DMS79 (cell line): ENCODE data around the gene PNKP.
A peak's percentile ranks its signal among the peaks of the same experiment; 100 is the strongest.

Experiments
- DNase-seq: peaks from one replicate; lab custom pipeline; 2025; lab: John Stamatoyannopoulos, UW

Gene PNKP

DNA sequence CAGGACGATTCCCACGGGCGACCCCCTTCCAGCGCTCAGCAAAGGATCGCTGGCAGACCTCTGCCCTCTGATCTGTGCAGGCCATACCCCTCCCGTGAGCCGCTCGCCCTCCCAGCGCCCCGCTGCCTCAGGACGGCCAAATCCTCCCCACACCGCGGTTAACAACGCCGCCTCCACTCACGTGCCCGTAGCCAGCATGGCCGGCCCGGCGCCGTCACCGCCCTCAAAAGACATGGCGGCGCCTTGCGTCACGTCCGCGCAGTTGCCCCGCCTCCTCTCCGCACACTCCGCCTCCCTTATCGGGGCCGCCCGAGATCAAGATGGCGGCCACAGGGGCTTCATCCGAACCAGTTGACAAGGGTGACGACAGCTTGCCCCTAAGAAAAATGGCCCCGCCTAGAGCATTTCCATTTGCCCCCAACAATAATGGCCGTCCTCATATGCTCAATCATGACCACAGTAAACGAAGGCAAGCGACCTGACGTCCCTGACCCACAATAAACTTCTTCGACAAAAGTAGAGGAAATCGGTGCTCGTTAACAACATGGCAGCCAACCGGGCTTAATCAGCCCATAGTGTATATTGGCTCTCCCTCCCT, 9.1 kb upstream of the PNKP start:
- peak; percentile 95 for DNase-seq

DNA sequence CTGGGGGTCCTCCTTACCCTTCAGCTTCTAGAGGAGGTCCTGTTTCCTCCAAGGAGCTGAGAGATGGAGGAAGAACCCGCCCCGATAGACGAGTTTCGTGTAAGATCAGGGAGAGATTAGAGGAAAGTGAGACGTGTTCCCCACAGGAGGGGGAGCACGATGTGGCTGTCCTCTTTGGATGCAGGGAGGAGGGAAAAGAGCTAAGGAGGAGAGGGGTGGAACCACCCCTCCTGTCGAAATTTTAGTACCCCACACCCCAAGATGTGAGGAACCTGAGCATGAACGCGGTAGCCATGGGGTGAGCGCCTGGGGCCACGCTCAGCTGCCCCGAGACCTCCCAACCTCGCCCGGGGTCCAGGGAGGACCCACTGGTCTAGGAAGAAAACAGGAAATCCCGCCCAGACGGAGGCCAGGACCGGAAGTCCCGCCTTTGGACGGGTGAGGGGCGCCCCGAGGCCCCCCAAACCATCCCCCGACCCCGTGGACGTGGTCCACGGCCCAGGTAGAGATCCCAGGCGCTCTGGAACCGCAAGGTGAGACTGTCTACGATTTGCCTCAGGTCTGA, 8.6 kb upstream of the PNKP start:
- DNase-seq: no peak

DNA sequence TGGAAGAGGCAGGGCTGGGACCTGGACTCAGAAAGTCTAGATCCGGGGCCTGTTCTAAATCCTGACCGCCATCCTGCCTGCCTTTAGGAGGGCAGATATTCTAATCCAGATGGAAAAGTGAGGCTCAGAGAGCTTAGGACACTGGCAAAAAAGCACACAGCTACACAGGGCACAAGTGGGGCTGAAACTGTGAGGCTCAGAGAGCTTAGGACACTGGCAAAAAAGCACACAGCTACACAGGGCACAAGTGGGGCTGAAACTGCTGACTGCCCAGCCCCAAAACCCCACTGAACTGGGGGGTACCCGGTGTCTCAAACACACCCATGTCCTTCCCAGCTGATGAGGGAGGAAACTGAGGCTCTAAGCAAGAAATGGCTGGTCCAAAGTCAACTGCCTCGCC, 7.8 kb upstream of the PNKP start:
- no peak for DNase-seq

DNA sequence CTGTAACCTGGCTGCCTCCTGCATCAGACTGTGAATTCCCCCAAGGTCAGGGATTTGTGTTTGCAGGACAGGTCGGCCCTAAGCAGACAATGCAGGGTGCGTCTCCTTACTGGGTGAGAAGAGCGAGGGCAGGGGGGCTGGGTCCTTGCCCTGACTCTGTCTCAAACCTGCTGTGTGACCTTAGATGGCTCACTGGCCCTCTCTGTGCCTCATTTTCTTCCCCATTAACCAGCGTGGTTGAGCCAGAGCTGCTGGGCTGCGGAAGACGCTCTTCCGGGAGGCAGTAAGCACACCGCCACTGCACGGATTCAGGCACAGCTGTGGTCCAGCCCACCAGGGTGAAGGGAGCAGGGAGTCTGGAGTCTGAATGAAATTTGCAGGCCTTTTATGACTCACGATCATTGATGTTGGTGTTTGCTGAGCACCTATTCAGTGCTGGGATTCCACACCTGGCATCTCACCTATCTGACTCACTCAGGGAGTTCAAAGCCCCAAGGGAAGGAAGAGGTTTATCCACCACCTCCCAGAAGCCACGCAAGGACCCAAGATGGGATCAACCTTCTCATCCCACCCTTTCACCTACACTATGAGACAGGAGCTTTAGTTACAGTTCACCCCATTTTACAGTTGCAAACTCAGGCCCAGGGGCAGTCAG, 7.3 kb upstream of the PNKP start:
- no peak for DNase-seq

DNA sequence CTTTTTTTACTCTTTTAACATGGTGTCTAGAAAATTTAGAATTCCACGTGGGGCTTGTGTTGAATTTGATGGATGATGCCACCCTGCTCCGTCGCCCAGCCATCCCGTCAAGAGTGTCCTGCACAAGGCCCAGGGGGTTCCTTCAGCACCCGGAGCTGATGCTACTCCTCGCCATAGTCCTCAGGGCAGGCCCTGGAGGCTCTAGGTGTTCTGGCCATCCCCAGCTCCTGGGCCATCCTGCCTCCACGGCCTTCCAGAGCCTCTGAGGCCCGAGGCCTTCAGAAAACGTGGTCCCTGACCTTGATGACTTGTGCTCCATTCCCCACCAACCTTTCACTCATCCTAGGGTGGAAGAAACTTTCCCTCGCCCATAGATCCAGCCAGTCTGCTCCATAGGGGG, 6.5 kb upstream of the PNKP start:
- no peak for DNase-seq

DNA sequence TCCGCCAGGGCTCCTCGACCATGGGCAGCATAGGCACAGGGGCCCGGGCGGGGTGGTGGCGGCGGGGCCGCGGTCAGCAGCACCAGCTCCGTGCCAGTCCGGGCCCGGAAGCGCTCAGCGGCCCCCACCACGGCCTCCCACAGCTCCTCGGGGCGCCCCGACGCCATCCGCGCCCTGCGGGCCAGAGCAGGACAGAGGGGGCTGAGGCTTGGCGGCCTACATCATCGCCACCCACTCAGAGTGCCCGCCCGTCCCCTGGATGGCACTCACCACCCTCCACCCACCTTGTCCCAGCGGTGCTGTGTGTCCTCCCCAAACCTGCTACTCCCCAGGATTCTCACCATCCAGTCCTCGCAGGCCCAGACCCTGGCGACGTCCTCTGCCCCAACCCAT, 5.7 kb upstream of the PNKP start:
- no peak for DNase-seq

DNA sequence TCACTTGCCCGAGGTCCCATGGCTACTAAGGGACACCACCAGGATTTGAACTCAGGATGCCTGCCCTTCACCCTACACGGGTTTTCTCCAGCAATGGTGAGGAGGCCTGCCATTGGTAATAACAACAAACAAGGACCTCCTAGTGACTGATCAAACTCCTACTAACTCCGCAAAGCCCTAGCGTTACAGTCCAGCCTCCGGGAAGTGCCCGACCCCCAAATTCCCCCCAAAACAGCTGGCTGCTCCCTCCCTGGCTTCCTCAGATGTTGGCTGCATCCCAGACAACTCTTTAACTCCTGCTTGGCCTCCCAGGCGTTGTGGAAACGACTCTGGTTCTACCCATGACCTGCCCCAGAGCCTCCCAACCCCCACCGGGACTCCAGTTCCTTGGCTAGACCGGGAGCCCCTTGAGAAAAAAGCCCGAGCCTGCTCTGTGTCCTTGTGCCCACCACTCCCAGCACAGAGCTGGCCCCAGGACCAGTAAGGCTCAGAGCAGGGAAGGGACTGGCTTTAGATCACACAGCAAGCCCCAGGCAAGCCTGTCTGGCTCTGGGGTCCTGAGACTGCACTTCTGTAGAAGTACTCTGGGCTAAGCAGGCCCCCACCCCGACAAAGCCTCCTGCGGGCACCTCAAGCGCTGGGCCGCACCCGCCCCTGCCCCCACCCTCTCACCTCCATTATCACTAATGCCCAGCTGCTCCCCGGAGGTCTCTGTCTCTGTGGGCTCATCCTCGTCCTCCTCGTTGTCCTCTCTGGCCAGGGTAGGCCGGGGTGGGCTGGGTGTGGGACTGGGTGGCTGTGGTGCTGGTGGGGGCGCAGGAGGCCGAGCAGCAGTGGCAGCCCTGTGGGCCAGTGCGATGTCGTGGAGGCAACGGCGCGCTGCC, 5.1 kb upstream of the PNKP start:
- DNase-seq: no peak

DNA sequence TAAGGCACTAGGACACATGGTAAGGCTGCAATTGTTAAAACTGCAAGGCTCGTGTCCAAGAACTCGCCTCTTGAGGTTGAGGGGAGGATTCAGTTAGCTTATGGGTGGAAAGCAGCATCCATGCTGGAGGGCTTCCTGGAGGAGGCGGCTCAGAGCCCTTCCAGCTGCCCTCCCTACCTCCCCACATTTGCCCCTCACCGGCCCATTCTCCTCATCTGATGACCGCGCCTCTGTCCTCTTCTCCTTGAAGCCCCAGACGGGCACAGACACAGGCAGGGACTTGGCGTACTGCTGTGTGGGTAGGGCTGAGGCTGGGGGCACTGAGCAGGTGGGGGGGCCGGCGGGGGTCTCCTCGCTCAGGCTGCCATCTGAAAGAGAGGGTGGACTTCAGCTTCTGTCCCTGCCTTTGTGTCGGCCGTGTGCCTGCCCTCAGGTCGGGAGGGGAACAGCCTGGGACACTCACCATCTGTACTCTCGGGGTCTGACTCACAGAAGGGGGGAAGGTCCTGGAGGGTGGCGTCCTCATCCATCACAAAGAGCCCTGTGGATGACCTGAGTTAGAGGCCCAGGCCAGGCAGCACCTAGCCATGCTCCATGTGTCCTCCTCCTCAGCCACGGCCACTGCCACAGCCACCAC, 4.1 kb upstream of the PNKP start:
- DNase-seq: no peak

DNA sequence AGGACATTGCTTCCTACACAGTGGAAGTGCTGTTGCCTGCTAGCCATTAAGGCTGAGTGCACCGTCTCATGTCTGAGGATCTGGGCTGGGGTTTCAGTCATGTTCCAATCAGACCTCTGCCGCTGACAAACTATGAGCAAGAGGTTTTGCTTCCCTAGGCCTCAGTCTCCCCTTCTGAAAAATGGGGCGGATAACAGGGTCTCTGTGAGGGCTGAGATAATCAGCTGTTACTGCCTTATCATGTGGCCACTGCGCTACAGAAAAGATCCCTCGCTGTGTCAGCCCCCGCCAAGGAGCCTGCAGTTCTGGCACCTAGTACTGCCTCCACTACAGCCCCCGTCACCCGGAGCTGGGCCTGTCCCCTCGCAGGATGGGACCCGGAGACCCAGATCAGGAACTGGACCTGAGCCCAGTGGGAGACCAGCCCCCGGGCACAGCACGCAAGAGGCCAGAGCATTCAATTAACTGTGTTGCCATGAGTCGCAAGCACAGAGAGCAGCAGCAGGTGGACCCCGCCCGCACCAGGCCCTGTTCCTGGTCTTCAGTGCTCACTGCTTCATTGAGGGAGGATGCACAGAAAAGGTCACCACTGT, 3.0 kb upstream of the PNKP start:
- no peak for DNase-seq

DNA sequence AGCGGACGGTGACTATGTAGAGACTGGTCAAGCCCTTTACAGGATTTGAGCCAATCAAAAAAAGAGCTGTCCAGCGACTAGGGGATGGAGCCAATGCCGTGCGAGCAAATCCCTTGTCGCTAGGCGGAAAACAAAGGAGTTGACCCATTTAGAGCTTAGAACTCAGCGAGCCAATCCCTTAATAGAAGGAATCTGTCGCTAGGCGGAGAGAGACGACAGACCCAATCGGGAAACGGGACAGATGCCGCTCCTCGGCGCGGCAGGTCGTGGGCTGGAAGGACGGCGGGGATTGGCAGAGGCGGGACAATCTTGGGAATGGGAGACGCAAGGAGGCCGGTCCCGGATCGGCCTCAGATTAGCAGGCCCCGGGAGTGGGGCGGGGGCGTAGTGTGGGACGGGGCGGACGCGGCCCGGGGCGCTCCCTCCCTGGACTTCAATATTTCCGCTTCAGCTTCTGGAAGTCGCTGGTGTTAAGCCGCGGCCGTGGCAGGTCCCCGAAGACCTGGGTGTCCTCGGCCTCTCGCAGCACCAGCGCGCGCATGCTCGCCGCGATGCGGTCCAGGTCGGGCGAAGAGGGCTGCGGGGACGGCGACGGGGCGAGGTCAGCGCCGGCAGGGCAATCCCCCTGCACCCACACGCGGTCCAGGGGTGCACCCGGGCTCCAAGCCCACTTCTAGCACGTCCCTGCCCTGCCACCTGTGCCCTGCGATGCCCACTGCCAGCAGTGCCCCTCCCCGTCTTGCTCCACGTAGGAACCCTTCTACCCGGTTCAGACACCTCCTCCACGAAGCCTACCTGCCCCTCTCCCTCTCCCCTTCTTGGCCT, 2.3 kb upstream of the PNKP start:
- peak; percentile 100 for DNase-seq

DNA sequence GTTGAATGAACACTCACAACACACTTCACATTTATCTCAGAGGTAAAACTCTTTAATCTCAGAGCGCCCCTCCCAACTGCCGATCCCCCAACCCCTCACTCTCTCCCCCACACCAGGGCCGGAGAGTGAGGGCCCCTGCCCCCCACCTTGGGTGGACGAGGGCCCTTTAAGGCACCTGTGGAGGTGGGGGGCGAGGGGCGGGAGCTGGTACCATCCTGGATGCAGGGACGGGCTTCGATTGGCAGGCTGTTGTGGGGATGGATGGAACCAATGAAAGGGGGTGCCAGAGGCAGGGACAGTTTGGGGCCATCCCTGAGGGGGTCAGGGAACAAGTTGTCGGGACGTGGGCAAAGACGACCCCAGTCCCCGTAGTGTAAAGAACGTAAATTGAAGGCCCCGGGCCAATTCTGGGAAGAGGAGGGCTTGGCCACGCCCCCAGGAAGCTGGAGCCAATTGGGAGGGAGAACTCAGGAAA, 1.7 kb upstream of the PNKP start:
- no peak for DNase-seq

DNA sequence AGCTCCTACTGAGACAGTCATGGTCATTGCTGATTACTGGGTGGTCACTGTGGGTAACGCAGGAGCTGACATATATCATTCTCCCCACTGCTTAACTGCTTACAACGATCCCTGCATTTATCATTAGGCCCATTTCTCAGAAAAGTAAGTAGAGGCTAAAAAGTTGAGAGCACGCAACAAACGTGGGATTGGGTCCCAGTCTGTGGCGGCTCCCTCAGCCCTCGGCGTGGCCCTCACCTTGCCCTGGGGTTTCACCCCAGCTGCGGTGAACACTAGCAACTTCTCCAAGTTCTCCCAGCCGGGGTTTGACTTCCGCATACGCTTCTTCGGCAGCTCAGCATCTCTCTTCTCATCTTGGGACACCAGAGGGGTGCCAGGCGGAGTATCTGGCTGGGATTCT, 2.5 kb downstream of the PNKP start:
- no peak for DNase-seq

DNA sequence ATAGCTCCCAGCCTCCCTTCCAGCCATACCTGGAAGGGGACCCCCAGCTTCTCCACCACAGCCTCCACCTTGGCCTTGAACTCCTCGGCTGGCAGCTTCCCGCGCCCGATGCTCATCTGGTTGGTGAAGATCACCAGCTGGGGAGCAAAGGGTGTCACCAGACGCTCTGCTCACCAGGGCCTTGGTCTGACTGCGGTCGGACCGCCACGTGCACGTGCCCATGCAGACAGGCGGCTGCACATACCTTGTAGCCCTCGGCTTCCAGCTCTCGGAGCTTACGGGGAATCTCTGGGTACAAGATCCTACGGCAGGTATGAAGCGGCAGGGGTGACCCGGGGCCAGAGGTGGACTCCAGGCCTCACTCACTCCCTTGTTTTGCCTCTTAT, 3.4 kb downstream of the PNKP start:
- no peak for DNase-seq

DNA sequence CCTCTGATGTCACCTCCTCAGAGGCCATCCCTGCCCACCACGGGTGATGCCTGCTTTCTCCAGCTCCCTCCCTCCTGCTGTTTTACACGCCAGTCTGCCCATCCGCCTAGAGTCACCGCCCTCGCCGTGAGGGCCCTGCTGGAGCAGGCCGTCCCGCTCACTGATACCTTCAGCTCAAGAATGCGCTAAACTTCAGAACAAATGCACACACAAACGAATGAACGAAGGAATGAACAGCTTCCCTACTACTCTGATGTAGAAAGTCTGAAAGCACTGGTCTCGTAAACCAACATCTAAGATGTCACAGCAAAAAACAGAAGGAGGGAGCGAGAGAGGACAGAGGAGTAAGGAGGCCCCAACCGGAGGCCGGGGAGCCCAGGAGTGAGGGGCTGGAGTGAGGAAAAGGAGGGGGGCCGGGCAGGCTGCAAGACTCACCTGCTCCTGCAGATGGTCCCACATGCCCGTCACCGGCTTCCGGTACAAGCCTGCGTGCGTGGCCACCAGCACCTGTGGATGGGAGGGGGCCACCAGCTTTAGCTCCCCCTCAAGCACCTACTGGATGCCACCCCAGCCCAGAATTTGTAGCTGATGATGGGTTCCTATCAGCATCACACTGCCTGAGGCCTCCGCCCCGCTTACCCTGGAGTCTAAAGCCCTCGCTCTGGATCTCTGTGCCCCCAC, 4.0 kb downstream of the PNKP start:
- DNase-seq: no peak

DNA sequence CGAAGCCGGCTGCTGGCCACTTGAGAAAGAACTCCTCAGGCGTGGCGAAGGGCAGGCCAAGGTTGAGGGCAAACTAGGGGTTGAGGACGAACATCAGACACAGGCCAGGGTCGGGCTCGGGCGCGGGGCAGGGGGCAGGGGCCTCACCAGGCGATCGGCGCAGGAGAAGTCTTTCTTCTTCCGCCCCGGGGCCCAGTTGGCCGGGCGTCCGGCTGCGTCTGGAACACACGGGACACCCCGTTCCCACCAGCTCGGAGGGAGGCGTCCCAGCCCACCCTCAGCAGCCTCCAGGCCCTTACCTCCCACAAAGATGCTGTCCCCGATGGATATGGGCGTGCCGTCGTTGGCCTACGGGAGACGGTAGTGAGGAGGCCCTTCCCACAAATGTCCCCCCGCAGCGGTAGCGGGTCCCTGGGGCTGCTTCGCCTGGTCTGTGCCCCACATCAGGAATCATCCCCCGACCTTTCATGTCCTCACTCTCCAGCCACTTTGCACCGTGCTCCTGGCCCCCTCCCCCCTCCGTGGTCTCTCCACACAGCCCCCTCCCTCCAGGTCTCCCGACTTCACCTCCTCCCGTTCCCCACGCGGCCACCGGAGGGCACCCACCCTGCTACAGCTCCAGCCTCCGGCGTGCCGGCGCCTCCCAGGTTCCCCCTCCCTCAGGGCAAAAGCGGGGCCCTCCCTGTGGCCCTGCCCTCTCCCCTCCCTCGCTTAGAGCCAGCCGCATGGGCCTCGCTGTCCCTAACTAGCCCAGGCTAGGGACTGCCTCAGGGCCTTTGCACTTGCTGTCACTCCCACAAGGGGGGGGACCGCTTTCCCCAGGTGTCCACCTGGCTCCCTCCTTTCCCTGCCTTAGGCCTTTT, 4.8 kb downstream of the PNKP start:
- DNase-seq: no peak

DNA sequence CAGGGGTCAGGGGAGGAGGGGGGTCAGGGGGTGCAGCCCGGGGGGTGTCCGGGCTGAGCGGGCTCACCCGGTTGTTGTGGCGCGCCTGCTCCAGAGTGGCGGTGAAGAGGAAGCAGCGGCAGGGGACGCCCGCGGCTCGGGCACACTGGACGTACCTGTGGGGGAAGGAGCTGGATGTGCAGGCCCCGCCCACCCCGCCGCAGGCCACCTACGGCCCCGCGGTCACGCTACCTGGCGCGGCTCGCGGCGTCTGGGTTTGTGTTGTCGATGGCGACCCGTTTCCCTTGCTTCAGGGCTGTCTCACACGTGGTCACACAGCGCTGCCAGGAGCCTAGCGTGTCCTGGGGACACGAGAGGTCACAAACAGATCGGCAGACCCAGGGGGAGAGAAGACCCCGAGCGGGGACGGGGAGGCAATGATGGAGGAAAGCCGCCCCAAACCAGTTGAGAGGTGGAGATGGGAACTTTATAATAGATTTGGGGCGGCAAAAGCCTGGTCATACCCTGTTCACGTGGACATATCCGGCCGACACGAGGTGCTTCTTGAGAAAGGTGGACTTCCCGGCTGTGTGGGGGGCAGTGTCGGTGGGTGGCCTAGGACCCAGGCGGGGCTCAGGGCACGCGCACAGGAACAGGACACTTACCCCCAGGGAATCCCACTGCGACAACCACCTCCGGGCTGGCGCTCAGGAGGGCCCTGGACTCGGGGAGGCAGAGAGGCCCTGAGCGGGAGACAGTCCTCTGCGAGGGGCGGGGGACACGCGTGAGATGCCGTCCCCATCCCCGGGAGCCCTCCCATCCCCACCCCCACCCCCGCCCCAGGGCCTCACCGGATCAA, 5.6 kb downstream of the PNKP start:
- no peak for DNase-seq

DNA sequence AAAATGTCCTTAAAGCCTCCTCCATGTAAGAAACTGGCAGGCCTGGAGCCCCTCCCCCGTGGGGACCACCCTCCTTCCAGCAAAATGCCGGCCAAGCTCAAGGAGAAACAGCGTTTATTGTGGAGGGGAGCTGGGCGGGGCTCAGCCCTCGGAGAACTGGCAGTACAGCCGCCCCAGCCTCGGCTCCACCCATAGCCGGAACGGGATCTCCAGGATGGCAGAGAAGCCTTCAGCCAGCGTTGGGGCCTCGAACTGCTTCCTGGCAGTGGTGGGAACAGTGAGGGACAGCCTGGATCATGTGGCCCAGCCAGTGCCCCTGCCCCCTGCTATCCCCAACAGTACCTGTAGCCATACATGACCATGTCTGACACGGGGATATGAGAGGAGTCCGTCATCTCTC, 6.3 kb downstream of the PNKP start:
- DNase-seq: no peak

DNA sequence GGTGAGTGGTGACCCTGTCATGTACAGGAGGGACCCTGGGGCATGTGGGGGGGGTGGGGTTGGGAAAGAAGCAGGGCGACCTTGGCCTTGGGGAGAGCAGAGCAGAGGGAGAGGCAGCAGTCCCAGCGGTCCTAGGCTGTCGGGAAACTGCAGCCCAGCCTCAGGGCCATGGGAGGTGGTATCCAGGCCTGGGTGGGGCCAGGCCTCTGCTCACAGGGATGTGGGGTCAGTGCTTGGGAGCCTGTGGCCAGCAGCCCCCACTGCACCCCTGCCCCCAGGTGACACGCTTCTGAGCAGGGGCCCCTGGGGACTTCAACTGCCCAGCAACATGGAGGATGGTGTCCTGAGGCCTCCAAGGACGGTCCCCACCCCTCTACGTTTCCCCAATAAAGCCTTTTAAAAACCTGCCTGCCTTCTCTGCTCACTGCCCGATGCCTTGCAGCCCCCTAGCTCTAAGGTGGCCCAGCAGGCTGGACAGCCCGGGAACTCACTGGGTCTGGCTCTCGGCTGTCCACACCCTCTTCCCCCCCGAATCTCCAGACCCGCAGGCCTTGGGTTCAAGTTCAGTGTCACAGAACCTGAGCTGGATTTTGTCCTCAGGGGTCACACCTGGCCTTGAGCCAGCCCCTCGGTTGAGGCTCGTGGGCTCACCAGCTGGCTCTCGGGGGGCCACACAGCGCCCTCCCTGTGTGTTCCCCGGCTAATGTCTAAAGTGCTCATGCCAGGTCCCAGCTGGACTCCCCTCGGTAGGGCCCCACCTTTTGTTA, 6.9 kb downstream of the PNKP start:
- no peak for DNase-seq
